GM21367 (cell line): ENCODE results near the gene EWSR1.

Experiments used
- ATAC-seq: cut with Tn5 transposase; IDR thresholded peaks from one replicate; pipeline ENCODE4 v1.9.1; 2021; ENCODE audit not compliant: unreplicated experiment

Gene EWSR1

GRCh38 chr22:29268511-29269229, 602 bp downstream of the EWSR1 start:
- ATAC-seq = peak; percentile 17

DNA sequence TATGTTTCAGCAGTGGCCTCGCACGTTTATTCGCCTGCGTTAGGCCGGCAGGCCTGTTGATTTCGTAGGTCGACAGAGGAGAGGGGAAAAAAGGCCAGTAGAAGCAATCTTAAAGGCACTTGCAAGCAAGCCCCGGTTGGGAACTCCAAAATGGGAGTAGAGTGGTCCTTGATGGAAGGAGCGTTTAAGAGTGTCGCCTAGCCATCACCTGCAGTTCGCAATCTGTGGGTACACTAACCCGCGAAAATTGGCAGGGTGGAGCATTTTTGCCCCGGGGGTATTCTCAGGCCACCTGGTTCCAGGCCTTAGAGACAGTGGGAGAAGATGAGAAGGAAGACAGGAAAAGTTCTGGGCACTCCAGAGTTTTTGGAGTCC, 1.1 kb downstream of the EWSR1 start:
- ATAC-seq = no peak

GRCh38 chr22:29269731-29270474, 1.8 kb downstream of the EWSR1 start:
- ATAC-seq = no peak

GRCh38 chr22:29270475-29271271, 2.6 kb downstream of the EWSR1 start:
- ATAC-seq = no peak

DNA sequence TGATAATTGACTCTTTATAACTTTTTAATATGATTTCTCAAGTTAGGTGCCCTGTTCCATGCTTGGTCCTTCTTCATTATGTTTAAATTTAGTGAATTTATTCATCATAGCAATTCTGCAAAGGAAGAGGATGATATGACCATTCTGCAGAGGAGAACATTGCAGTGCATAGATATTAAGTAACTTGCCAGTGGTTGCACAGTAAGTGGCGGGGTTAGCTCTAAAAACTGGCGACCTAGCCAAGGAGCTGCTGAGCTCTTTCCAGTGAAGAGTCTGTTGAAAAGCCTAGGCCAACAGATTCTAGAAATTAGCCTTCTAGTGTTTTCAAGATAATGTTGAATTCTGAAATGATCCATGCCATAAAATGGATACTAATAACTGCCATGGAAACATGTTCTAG, 4.6 kb downstream of the EWSR1 start:
- ATAC-seq = no peak

- ATAC-seq = no peak
These were observed 7.1 kb downstream of the EWSR1 start for GRCh38 chr22:29275167-29275566.

DNA sequence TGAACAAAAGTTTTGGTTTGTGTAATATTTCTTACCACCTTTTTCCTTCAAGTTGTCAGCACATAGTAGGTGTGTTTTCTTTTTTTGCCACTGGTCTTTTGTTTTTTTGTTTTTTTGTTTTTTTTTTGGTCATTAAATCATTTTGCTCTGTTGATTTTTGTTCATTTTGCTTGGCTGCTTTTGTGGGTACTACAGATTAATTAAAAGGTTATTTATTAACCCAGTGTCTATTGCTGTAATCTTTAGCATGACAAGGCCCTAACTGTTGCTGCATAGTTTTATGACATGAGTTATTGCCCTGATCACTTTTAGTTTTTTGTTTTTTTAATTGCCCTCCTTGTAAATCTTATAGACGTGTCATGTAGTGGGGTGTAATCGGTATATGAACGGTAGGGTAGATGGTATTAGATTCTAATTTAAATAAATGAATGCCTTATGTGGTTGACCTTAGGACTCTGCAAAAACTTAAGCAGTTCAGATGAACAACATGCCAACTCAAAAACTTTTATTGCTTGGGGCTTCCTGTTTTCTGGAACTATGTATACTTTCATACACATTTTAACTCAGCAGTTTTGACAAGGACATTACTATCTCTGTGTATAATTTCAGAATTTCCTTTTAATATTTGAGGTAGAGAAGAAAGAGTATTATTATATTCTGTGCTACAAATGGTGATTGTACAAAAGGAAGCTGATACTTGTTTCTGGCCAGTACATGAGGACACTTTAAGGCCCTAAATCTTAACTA, 7.9 kb downstream of the EWSR1 start:
- ATAC-seq = no peak

- no peak for ATAC-seq
These were observed 9.9 kb downstream of the EWSR1 start for GRCh38 chr22:29277927-29278326.

DNA sequence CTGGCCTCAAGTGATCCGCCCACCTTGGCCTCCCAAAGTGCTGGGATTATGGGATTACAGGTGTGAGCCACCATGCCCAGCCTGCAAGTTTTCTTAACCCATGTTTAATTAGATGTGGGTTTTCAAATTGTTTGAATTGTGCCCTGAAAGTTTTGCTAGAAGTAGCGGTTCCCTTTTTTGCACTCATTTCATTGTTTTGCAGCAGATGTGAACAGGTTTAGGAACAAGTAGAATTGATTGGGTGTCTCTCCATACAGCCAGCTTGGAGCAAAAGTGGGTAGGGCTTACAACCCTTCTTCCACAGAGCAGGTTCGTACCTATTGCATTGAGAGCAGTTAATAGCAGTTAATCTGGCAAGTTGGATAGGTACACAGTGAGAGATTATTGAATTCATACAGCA, 16.1 kb downstream of the EWSR1 start:
- no peak for ATAC-seq

GRCh38 chr22:29288837-29289236, 20.8 kb downstream of the EWSR1 start:
- ATAC-seq = no peak

GRCh38 chr22:29290061-29290460, 22.0 kb downstream of the EWSR1 start:
- ATAC-seq = no peak

GRCh38 chr22:29291215-29291614, 23.1 kb downstream of the EWSR1 start:
- ATAC-seq = no peak

GRCh38 chr22:29292379-29292778, 24.3 kb downstream of the EWSR1 start:
- no peak for ATAC-seq

DNA sequence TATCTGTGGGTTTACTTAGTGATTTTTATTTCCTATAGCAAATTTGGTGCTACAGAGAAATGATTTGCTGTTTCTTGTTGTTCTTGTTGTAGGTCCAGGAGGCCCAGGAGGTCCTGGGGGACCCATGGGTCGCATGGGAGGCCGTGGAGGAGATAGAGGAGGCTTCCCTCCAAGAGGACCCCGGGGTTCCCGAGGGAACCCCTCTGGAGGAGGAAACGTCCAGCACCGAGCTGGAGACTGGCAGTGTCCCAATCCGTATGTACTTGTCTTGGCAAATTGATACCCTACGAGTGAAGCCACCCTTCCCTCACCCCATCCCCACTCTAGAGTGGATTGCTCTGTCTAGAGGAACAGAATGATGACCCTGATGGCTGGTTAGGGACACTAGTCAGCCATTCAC, 30.6 kb downstream of the EWSR1 start:
- no peak for ATAC-seq

DNA sequence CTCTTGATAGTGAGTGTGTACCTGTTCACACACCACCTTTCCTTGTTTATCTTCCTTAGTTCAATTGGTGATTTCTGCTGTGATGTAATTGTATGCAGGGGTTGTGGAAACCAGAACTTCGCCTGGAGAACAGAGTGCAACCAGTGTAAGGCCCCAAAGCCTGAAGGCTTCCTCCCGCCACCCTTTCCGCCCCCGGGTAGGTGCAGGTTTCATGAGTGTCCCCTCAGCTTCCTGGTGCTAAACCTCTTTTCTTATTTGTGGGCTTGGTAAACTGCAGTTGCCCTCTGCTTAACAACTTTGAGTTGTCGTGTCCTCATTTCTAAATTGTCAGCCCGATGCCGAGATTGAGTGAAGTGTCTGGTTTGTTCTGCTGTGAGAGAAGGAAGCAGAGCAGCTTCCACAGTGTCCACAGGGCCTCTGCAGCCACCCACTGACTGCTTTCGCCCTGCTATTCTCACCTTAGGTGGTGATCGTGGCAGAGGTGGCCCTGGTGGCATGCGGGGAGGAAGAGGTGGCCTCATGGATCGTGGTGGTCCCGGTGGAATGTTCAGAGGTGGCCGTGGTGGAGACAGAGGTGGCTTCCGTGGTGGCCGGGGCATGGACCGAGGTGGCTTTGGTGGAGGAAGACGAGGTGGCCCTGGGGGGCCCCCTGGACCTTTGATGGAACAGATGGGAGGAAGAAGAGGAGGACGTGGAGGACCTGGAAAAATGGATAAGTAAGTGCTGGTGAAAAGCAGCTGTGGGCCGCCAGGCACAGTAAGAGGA, 31.2 kb downstream of the EWSR1 start:
- no peak for ATAC-seq

DNA sequence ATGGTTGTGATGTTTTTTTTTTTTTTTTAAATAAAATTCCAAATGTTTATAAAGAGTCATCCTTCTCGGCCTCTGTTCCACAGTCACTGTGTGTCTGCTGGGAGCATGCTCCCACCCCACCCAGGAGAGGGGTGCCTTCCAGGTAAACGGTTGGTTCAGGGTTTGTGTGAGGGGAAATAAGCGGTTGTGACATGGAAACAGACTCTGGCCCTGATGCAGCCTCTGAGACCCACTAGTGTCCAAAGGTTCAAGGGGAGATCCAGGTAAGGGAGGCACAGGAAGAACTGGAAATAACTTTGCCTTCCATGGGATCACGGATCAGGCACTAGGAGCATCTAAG, 32.4 kb downstream of the EWSR1 start:
- ATAC-seq = no peak

GRCh38 chr22:29300807-29301601, 32.9 kb downstream of the EWSR1 start:
- no peak for ATAC-seq

- ATAC-seq = no peak
These were observed 33.8 kb downstream of the EWSR1 start for GRCh38 chr22:29301716-29302401.

- ATAC-seq = no peak
These were observed 34.3 kb downstream of the EWSR1 start for GRCh38 chr22:29302402-29302680.
